NT2/D1 (cell line): ENCODE results near the gene CYB5A.

Source experiments
- SUZ12 ChIP-seq: IDR thresholded peaks from 2 replicates; pipeline ENCODE4 v1.6.1; 2011; ENCODE audit not compliant: insufficient read length, insufficient read depth; ENCODE audit errors: extremely low read depth
- YY1 ChIP-seq: IDR thresholded peaks from 2 replicates; pipeline ENCODE4 v1.6.1; 2011; ENCODE audit not compliant: insufficient read length, insufficient read depth
- ZNF274 ChIP-seq: IDR thresholded peaks from 2 replicates; pipeline ENCODE4 v1.6.1; 2011; ENCODE audit warnings: mild to moderate bottlenecking, low read depth, low read length

- no peak for TF ChIP-seq YY1
- TF ChIP-seq SUZ12: no peak
- TF ChIP-seq ZNF274: no peak
Measured at GRCh38 chr18:74276609-74277008, 15.2 kb downstream of the CYB5A start.
